Head of caudate nucleus (tissue), 42 donors: Measurements from ENCODE around the gene ITGB8.

Experiments used
- DNase-seq, 42 donors: peaks; one replicate each; pipeline versions ENCODE4 v3.0.0 to v3.0.0-alpha.2; 2020 to 2021; ENCODE audit warnings: mixed read lengths in 7 of 42
- intact Hi-C: fragments of 100-400 bp; cut with DNase I; formaldehyde crosslinking; loops from one replicate; pipeline ENCODE4 v1.15.0; 2022

ITGB8 gene

DNA sequence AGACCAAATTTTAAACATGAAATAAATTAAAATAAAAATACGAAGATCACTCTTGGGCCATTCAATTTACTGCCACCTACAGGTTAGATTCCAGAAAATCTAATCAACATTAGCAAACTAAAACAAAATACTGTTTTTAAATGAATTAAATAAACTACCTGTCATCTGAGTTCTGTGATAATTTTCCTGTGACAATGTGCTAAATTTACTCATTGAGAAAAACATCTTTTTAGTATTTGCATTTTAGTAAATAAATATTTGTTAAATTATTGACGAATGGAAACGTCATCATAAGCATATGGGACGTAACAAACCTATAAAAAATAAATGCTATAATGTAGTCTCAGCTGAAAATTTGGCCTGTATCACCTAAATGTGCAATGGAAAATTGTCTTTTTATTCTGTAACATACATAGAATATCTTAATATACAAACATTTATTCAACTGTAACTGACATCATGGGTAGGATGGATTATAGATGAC is 72.1 kb downstream of the ITGB8 start:
- no peak for DNase-seq
- intact Hi-C loops = no loop called here

DNA sequence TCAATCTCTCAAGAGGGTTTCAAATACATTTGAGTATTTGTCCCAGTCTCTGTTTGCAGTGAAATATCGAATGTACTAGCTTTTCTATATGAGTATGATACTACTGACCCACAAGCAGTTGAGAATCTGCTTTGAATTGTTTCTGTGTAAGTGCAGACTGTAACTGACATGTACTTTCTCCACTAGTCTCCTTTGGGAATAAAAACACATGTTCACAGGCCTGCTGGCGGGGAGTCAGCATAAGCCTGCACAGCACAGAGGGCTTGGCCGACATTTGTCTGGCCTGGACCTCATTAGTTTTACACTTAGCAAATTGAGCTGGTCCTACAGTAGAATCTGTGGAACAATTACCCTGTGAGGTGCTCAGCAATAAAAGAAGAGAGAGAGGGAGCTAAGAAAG is 72.6 kb downstream of the ITGB8 start:
- intact Hi-C loops = no loop called here
- DNase-seq = no peak

DNA sequence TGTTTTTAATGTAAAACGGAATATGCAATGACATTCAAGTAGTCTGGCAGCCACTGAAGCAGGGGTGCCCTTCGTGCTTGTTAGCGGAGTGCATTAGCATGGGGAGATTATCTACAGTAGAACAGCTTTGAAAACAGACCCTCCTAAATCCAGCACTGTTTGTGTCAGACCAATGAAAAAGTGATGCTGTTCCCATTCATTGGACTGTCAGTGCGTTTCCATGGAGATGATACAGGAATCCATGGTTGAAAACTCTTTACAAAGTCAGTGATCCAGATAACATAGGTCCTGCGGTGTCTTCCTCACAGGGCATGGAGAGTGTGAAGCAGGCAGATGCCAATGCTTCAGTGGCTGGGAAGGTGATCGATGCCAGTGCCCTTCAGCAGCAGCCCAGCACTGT is 73.6 kb downstream of the ITGB8 start:
- intact Hi-C loops = no loop called here
- no peak for DNase-seq

DNA sequence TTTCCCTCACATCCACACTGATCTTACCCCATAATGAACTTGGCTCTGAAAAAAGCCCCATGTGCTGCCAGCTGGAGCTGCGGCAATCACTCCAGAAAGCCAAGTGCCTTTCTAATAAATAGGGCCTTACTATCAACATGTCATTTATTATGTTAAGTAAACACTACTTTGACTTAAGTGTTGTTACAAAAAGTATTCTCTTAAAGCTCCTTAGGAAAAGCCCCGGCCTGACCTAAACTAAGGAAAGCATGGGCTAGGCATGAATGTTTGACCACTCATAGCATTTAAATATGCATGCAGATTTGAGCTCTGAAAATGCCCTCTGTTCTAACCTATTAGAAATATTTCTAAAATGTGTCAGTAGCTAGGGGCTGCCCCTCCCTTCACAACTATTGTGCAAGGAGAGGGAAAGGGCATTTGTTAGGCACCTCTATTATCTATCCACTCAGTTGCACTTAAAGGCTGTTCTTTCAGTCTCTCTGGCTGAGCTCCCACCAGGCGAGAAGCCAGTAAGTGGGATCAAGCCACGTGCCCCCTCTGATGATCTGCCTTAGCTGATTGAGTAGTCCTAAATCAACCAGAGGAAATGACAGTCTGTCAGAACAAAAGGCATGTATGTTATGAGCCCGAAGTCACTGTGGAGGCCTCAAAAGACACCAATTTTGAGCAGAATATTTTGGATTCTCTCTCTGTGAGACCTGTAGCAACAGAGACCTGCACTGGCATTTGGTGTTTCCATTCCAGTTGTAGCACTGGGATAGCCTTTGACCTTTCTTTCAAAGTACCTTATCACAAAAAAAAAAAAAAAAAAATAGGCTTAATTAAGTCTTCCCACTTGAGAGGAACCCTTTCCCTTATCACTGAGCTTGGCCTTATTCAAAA is 77.1 kb downstream of the ITGB8 start:
- peak in 7 of 42 donors; percentile 9 to 56 (median 33) for DNase-seq

GRCh38 chr7:20408467-20408826 is 77.7 kb downstream of the ITGB8 start:
- no peak for DNase-seq
- intact Hi-C loops = loop anchor here (5.0 kb wide), 1 partner anchor 76 kb away; the partner anchor contains the start of gene ITGB8

More for the DNA sequence above, 77.1 kb downstream of the ITGB8 start:
- intact Hi-C loops = loop anchor here (5.0 kb wide), 1 partner anchor 76 kb away; the partner anchor contains the start of gene ITGB8

GRCh38 chr7:20409961-20410360 is 79.3 kb downstream of the ITGB8 start:
- no peak for DNase-seq
- intact Hi-C loops = loop anchor here (5.0 kb wide), 1 partner anchor 78 kb away; the partner anchor contains the start of gene ITGB8

DNA sequence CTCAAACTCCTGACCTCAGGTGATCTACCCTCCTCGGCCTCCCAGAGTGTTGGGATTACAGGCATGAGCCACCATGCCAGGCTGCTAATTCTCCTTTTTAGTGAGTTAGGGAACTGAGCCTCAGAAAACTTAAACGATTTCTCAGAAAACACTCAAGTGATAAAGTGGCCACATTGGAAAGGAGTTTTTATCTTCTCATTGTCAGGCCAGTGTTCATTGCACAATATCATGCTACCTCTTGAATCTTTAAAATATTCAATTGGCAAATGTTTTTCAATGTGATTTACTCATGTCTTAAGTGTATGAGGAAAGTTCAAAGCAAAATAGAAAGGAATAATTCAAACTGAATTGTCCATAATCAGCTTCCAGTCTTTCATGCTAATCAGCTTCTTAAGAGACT is 80.7 kb downstream of the ITGB8 start:
- no peak for DNase-seq
- intact Hi-C loops = no loop called here

GRCh38 chr7:20412032-20412431 is 81.3 kb downstream of the ITGB8 start:
- DNase-seq = no peak
- intact Hi-C loops = no loop called here

DNA sequence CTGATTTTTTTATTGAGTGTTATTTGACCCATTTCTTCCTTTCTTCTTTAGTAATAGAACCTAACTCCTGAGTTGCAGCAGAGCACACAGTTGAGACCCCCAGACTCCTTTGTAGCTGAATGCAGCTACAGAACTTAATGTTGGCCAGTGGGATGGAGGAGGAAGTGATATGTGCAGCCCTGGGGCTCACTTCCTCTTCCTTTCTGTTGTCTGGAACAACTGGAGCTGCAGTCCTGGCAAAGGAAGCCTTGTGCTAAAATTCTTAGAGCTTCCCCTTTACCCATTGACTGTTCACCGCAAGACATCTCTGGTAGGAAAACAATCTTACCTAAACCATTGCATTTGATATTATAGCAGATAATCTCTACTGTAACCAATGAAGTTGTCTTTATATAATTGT is 86.6 kb downstream of the ITGB8 start:
- intact Hi-C loops = no loop called here
- peak in 6 of 42 donors; percentile 11 to 59 (median 24) for DNase-seq

GRCh38 chr7:20417675-20418382 is 87.1 kb downstream of the ITGB8 start:
- intact Hi-C loops = no loop called here
- no peak for DNase-seq

DNA sequence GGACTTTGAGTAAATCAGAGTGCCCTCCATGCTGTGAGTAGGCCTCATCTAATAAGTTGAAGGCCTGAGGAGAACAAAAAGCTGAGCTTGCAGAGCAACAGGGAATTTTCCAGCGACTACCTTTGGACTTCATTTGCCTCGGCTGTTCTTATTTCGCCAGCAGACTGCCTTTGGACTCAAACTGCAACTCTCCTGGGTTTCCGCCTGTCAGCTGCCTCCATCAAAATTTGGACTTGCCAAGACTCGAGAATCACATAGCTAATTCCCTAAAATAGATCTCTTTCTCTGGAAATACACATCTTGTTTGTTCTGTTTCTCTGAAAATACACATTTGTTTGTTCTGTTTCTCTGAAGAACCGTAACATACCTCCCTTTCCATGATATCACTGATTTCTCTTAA is 93.8 kb downstream of the ITGB8 start:
- DNase-seq = no peak
- intact Hi-C loops = no loop called here

DNA sequence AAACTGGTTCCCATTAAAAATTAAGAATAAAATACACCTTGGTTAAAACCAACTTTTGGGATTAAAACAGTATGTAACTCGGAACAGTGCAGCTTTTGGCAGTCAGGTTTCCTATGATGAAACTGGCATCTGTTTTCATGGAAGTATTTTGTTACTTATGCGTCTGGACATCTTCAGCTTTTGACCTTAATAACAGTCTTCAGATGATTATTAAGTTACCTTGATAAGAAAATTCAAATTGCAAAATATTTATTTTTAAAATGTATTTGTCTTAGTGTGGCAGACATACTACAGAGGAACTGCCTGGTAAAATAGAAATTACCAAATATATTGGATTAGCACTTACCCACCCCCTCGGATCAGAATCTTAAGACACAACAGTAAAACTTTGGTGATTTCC is 100.0 kb downstream of the ITGB8 start:
- DNase-seq = no peak
- intact Hi-C loops = no loop called here

DNA sequence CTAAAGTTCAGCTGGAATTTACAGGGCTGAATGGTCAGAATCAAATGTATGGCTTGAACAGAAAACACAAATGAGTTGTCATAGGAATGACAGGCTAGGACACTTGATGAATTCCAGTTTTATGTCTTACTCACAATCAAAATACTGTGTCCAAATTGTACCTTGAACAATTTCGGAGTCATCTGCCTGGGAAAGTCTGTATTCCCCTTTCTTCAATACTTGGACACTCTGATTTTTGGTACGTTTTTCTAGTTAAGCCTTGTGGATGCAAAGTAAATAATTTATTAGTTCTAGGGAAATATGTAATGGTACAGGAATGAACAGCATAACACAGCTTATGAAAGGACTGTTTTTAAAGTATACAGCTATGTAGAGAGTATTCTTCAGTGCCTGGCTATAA is 100.4 kb downstream of the ITGB8 start:
- DNase-seq = no peak
- intact Hi-C loops = no loop called here

- no peak for DNase-seq
- intact Hi-C loops = no loop called here
Observed at GRCh38 chr7:20432071-20432470, 101.4 kb downstream of the ITGB8 start.

GRCh38 chr7:20435305-20435704 is 104.6 kb downstream of the ITGB8 start:
- peak in 3 of 42 donors; percentile 5 to 48 (median 6) for DNase-seq
- intact Hi-C loops = no loop called here

- intact Hi-C loops = no loop called here
- no peak for DNase-seq
Observed at GRCh38 chr7:20438248-20438647, 107.5 kb downstream of the ITGB8 start.

- intact Hi-C loops = no loop called here
- DNase-seq = no peak
Observed at GRCh38 chr7:20438694-20439376, 108.1 kb downstream of the ITGB8 start.

- intact Hi-C loops = no loop called here
- no peak for DNase-seq
Observed at GRCh38 chr7:20439416-20440185, 108.9 kb downstream of the ITGB8 start.
